Renal cortex interstitium (tissue), 15 donors: ENCODE results near the gene HSF4. TPM values are rescaled to one million over a fixed set of nuclear protein-coding genes. Genes with fewer than 3 reads are reported as not detected.
"Not testable (repeated sequence)": the region's sequence is repeated elsewhere in the genome, so short reads cannot be mapped to it uniquely, and the experiment has no call there.

Experiments
- DNase-seq, 11 donors: peaks; one replicate each; pipeline ENCODE4 v3.0.0-alpha.2; 2013; ENCODE audit warnings: low read depth in 9 of 11, low spot score in 4 of 11; ENCODE audit errors: extremely low read depth in 1 of 11
- long read RNA-seq, 16 experiments: transcript quantifications; one replicate each; lab custom pipeline, GENCODE V29; 2026
- polyA plus RNA-seq, 3 donors: library from polyadenylated mRNA; unstranded; fragments of 120-200 nt; gene quantifications; one replicate each; pipeline ENCODE4 v1.2.1, GENCODE V29; 2013; ENCODE audit not compliant: insufficient read length in 3 of 3

Gene HSF4, protein sequence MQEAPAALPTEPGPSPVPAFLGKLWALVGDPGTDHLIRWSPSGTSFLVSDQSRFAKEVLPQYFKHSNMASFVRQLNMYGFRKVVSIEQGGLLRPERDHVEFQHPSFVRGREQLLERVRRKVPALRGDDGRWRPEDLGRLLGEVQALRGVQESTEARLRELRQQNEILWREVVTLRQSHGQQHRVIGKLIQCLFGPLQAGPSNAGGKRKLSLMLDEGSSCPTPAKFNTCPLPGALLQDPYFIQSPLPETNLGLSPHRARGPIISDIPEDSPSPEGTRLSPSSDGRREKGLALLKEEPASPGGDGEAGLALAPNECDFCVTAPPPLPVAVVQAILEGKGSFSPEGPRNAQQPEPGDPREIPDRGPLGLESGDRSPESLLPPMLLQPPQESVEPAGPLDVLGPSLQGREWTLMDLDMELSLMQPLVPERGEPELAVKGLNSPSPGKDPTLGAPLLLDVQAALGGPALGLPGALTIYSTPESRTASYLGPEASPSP
- polyA plus RNA-seq: 1 to 10 TPM; 1.6 to 3.8 (median 1.8) TPM
- long read RNA-seq, donor 1: 0 reads
- long read RNA-seq, donor 2: 0 reads
- long read RNA-seq, donor 3: 0 reads
- long read RNA-seq, donor 4: 0 reads
- long read RNA-seq, donor 5: 0 reads
- long read RNA-seq, donor 6, partial matches to known transcripts: 0 of 1 reads
- long read RNA-seq, donor 6, other reads (novel, unspliced or antisense): 0 of 1 reads
- long read RNA-seq, donor 7: 0 reads
- long read RNA-seq, donor 8: 0 reads
- long read RNA-seq, donor 9: 0 reads
- long read RNA-seq, donor 10: 0 reads
- long read RNA-seq, donor 11: 0 reads
- long read RNA-seq, donor 12: 0 reads
- long read RNA-seq, donor 13: 0 reads
- long read RNA-seq, donor 14: 0 reads
- long read RNA-seq, donor 15: 0 reads
- long read RNA-seq, donor 16: 0 reads

DNA sequence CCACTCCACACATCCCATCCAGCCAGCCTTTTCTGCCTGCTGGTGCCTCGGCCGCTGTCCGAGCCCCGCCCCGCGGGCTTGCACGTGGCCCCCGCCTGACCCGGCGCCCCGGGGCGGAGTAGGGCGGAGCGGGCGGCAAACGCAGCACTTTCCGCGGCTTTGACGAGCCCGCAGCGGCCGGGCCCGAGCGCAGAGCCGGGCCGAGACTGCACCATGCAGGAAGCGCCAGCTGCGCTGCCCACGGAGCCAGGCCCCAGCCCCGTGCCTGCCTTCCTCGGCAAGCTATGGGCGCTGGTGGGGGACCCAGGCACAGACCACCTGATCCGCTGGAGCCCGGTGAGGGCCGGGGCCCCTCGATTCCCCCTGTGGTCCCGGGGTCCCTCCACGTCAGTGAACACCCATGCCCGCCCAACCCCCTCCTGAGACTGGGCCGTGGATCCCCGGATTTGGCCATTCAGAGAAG lies at the start of gene HSF4:
Gene HSF4 (plus strand): TSS at position 147 of the 463 bp plus-strand sequence. CDS start 67 bp downstream, at position 214.
- DNase-seq: no peak

DNA sequence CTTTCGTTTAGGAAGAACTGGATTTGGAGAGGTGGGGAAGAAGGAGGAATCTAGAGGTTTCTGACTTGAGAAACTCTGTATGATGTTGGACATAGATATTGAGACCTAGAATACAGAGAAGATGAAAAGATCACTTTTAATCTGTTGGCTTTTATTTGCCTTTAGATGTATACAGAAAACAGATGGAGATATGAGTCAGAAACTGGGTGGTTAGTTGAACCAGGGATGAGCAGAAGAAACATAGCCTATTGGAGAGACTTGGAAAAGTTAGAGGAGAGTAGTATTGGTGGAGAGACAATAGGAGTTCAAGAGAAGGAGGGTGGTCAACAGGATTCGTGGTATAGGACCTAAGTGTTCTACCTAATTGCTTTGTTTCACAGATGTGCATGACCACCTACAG lies 49.8 kb upstream of the HSF4 start:
- DNase-seq: no peak

DNA sequence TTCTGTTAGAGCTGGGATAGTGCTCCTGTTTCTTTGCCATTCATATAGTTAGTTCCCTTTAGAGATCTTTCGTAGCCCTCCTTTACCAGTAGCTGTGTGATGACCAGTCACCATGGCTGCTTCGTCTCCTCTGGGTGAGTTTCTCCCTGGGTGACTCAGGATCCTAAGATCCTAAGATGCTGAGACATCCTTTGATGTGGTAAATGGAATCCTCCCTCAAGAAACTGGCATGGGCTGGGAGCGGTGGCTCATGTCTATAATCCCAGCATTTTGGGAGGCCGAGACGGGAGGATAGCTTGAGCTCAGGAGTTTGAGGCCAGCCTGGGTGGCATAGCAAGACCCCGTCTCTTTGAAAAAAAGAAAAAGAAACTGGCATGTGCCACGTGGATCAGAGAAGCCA lies 48.9 kb upstream of the HSF4 start:
- DNase-seq: no peak

DNA sequence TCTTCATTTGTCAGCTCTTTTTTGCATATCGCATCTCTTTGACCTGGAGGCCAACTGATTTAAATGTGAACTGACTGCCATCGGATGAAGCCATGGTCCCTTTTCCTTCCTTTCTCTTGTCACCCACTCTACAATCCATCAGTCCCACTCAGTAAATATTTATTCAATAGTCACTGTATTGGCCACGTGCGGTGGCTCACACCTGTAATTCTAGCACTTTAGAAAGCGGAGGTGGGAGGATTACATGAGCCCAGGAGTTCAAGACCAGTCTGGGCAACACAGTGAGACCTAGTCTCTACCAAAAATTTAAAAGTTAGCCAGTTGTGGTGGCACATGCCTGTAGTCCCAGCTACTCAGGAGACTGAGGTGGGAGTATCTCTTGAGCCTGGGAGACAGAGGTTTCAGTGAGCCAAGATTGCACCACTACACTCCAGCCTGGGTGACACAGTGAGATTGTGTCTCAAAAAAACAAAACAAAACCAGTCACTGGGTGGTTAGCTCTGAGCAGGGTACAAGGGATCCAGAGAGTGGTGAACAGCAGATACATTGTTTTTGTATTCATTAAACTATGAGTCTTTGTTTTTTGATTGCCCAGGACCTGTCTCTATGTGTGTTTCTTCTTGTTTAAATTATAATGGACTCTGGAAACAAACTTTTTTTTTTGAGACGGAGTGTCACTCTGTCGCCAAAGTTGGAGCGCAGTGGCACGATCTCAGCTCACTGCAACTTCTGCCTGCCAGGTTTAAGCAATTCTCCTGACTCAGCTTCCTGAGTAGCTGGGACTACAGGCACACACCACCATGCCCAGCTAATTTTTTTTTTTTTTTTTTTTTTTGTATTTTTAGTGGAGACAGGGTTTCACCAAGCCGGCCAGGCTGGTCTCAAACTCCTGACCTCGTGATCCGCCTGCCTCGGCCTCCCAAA lies 47.9 kb upstream of the HSF4 start:
- no peak for DNase-seq

DNA sequence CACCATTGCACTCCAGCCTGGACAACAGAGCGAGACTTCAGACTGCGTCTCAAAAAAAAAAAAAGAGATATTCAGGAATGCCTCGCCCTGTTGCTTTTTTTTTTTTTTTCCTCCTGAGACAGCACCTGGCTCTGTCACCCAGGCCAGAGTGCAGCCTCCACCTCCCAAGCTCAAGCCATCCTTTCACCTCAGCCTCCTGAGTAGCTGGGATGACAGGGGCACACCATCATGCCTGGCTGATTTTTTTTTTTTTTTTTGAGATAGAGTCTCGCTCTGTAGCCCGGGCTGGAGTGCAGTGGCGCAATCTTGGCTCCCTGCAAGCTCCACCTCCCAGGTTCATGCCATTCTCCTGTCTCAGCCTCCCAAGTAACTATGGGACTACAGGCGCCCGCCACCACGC lies 46.8 kb upstream of the HSF4 start:
- no peak for DNase-seq

DNA sequence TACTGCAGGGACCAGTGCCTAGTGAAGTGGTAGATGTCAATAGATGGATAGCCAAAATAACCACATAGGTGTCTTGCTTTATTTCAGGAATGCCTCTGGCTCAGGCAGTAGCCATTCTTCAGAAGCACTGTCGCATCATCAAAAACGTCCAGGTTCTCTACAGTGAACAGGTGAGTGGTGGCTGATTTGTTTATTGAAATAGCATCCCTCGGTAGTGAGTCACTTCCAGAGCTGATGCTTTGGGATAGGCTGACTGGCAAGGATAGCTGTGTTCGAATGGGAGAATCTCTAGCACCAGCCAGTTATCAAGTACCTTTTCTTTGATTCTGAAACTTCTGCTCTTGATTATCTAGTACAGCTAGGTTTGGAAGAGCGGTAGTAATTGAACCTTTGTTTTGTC lies 44.5 kb upstream of the HSF4 start:
- no peak for DNase-seq

DNA sequence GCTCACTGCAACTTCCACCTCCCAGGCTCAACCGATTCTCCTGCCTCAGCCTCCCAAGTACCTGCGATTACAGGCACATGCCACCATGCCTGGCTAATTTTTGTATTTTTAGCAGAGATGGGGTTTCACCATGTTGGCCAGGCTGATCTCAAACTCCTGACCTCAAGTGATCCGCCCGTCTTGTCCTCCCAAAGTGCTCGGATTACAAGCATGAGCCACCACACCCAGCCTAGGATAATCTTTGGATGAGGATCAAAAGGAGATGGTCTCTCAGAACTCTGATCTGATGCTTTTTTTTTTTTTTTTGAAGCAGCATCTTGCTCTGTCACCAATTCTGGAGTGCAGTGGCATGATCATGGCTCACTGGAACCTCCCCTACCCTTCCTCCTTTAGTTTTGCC lies 41.7 kb upstream of the HSF4 start:
- DNase-seq: not testable (repeated sequence)

DNA sequence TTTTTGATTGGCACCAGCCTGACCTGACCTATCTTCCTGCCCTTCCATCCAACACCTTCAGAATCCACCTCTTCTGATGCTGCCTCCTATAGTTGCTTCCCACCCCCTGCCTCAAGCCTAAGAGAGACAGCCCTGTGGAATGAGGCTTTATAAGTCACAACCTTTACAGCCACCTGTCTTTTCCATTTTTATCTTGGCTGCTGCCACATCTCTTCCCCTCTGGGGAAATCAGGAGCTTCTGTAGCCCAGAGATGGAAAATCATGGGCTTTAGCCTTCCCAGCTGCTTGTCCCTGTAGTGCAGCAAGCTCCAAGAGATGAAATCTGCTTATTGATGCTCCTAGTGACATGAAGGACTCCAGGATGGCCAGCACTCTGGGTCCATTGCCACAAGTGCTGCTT lies 36.1 kb upstream of the HSF4 start:
- no peak for DNase-seq

DNA sequence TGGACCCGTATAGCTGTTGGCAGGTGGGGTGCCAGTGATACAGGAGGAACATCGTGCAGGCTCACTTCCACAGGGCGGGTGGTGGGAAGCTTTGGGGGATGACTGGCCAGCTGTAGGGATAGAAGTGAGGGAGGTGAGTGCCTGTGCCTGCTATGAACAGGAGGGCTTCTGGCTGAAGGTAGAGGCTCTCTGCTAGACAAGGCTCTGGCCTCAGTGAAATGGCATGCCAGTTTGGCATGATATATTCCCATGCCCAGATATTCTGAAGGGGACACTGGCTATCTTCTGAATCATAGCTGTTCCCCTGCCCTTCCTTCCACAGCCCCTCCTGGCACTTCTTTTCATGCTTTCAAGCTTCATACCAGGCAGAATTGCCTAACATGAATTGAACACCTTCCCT lies 35.7 kb upstream of the HSF4 start:
- DNase-seq: no peak

DNA sequence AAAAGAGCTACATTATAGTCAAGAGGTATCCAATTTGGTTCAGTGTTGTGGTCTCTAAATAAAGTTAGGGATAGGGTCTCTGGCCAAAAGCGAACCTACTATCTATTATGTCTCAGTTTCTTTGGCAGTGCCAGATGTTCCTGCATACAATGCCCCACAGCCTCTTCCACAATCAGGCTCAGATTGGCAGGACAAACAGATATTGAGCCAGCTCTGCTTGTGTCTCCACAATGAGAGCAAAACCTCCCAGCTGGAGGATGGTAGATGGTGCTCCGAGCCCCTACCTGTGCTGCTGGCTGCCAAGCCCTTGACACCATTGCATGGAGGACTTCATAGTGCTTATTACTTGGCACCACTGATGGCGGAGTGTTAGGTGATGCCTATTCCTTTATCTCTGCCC lies 35.1 kb upstream of the HSF4 start:
- DNase-seq: no peak

DNA sequence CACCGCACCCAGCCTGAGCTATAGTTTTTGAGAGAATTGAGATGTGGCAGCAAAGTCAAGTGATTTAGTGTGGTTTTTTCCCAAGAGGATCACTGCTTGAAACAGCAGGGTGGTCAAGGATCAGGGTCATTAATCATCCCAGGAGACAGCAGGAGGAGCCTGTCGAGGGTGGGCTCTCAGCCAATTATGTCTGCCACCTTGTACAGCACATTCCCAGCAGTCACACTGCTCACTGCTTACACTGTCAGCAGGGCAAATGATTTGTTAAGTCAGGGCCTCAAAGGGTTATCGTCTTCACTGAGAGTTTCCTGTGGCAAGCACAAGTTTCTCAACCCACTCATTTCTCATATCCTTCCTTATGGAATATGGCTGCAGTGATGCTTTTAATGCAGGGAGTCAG lies 26.9 kb upstream of the HSF4 start:
- DNase-seq: no peak

DNA sequence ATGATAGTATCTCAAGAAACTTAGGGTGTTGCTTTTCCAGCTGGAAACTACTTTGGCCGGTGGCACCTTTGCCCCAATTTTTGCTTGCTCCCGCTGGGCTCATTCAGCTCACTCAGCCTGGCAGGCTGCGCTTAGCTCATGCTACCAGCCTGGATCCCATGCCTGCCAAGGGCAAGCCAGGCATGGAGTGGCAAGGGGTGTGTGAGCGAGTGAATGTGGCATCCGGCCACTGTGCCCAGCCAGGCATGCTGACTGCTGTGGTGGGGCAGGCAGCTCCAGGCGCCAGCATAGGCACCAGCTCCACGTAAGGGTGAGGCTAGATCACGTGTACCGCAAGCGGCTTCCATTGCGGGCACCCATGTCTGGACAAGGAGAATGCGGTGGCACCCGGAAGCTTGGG lies 23.2 kb upstream of the HSF4 start:
- DNase-seq: no peak

DNA sequence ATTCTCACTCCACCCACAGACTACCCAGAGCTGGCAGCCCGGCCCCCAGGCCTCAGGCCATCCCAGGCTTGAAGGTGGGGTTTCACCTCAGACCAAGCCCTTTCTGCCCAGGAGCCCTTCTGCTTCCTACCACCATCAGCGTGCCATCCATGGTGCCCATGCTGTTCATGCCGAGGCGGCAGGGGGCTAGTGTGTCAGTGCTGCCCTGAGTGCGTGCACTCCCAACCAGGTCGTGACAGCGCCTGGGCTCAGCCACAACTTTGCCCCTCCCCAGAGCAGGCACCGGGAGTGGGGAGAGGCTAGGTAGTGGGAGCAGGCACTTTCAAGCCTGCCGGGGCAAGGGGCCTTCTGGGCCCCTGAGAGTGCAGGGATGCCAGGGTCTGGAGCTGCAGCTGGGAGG lies 22.2 kb upstream of the HSF4 start:
- DNase-seq: no peak

DNA sequence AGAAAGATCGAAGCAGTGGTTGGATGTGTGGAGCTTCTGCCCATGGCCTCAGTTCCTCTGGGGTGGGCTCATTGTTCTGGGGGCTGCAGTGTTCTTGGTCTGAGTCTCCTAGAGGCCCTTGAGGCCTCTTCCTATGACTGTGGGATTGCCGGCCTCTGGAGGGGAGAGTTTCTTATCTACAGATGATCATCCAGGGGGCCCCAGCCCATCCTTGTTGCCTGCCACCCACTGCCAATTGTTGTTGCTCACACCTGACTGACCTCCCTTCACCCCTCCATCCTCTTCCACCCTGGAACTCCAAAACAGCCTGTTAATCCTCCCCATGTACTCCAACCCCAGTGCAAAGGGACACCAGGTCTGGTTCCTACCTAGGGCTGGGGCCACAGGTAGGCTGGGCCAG lies 19.6 kb upstream of the HSF4 start:
- DNase-seq: no peak

DNA sequence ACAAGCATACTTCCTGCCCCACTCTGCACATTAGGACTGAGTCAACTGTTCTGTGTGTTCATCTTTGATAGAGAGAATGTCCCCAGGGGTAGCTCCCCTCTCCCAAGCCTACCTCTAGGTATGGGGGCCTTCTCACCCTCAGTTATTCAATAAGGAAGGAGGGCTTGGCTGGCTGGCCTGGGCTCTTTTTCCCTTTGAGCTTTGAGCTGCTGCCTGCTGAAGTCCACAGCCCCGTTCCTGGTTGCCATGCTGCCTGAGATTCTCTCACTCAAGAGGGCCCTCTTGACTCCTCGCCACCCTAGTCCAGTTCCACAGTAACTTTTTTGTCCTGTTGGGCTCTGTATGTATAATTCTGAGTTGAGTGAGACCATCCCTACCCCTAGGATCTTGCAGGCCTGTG lies 18.8 kb upstream of the HSF4 start:
- DNase-seq: no peak

DNA sequence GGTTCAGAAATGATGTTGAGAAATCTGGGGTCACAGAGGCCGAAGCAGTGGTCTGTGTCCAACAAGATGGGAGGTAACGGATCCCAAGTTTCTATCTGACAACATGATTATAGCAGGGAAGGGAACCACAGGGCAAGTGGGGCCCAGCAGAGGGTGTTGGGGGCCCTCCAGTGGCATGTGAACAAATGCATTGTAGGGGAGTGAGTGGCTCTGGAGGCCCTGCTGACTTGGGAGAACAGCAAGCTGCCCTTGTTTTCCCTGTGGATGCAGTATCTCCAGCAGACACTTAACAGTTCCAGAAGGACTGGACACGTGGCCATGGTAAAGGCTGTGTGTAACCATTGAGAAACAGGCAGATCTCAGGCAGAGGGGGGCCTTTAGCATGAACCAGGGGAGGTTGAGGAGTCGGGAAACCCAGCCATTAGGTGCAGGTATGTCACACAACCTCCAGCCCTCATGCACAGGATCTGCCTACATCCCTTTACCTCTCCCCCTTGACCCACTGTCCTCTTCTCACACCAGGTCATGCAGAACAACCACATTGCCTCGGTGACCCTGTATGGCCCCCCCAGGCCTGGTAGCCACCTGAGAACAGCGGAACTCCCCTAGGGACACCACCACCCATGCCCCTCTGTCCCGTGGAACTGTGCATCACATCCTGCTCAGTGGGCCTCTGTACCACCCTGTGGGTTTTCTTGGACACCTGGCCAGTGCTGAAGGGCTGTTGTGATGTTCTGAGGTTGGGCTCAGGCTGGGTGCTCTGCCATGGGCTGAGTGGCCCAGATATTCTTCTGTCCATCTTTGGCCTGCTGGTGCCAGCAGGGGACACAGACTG lies 17.8 kb upstream of the HSF4 start:
- DNase-seq: no peak

DNA sequence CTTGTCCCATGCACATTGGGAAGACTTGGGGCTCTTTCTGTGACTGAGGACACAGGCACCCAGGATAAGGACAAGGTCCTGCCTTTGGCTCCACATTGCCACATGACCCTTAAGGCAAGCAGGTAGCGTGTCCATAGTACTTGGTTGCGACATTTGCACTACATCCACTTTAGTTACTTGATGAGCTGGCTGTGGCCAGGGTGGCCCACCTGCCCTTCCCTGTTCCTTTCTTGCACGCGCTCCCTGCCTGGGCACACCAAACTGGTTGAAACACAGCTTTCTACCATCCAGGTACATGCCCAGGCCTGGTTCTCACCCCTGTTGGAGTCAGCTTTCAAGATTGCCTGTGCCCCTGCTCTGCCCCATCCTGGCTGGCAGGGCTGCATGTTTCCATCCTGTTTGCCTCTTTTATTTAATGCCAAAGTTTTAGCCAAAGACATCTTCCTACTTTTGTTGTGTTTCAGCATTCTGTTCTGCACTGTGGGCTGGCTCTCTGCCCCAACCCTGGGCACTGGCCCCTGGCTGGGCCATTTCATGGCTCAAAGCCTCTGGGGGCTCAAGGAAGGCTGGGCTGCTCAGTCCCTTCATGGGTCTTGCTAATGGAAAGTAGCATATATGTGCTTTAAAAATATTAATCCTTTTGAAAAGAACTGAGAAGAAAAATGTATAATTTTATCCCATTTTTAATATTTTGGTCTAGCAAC lies 17.0 kb upstream of the HSF4 start:
- DNase-seq: no peak

DNA sequence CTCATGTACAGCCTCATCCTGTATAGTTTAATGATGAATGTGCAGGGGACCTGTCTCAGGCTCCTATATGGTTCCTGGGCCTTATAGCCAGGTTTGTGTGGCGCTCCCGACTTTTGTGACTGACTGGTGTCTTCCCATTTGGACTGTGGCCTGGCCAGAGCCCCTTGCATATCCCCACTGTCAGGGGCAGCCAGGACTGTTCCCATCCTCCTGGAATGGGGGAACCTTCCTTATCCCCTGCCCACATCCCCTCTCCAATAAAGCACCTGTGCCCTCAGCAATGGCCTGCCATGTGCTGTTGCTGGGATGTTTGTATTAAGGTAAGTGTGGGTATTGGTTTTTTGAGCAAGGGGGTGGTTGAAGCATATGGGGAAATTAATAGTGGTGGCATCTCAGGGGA lies 16.3 kb upstream of the HSF4 start:
- no peak for DNase-seq
